ENCODE data around the gene SPATS2. TPM values are rescaled to one million over a fixed set of nuclear protein-coding genes. Genes with fewer than 3 reads are reported as not detected.

SPATS2 gene
- total RNA-seq, 1 donor from 2014 or later: 46.3 TPM

- Mint-ChIP-seq H3K36me3 (ENCODE audit: low read depth, unreplicated experiment) (peaks cover 2% of the 10 kb centered on the region), H3K27me3 (ENCODE audit: low read depth, unreplicated experiment) (no peaks in the 10 kb centered on the region), H3K4me1 (ENCODE audit: low read depth, unreplicated experiment) (peaks cover 29% of the 10 kb centered on the region), H3K27ac (ENCODE audit: unreplicated experiment) (peak overlapping the region; percentile 60), H3K9me3 (ENCODE audit: unreplicated experiment) (no peaks in the 10 kb centered on the region), H3K4me3 (ENCODE audit: unreplicated experiment) (no peak overlapping the region)
- DNase-seq (ENCODE audit: low read depth): peak; percentile 47
- no peaks in the 10 kb centered on the region for H3K27me3 ChIP-seq (ENCODE audit: insufficient read depth, low read length)
- no peak overlapping the region for H2AFZ ChIP-seq (ENCODE audit: low read depth, low read length)
- H3K27ac ChIP-seq (ENCODE audit: low read depth, low read length): no peak overlapping the region
- no peak for TF ChIP-seq EZH2 (IDR thresholded peaks at IDR 0.05; ENCODE audit: insufficient read depth, low read length)
- TF ChIP-seq, protein P1, sequence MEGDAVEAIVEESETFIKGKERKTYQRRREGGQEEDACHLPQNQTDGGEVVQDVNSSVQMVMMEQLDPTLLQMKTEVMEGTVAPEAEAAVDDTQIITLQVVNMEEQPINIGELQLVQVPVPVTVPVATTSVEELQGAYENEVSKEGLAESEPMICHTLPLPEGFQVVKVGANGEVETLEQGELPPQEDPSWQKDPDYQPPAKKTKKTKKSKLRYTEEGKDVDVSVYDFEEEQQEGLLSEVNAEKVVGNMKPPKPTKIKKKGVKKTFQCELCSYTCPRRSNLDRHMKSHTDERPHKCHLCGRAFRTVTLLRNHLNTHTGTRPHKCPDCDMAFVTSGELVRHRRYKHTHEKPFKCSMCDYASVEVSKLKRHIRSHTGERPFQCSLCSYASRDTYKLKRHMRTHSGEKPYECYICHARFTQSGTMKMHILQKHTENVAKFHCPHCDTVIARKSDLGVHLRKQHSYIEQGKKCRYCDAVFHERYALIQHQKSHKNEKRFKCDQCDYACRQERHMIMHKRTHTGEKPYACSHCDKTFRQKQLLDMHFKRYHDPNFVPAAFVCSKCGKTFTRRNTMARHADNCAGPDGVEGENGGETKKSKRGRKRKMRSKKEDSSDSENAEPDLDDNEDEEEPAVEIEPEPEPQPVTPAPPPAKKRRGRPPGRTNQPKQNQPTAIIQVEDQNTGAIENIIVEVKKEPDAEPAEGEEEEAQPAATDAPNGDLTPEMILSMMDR (IDR thresholded peaks at IDR 0.05; ENCODE audit: insufficient read depth, low read depth, low read length): no peak
- peaks cover 23% of the 10 kb centered on the region for H4K20me1 ChIP-seq (ENCODE audit: insufficient read depth, low read length)
- H3K79me2 ChIP-seq (ENCODE audit: insufficient read depth, low read length): peaks cover 25% of the 10 kb centered on the region
- FAIRE-seq: no peak
- H3K36me3 ChIP-seq (ENCODE audit: insufficient read depth, low read length): no peaks in the 10 kb centered on the region
- peaks cover 29% of the 10 kb centered on the region for H3K4me1 ChIP-seq (ENCODE audit: insufficient read depth, low read length)
- no peak overlapping the region for H3K9ac ChIP-seq (ENCODE audit: low read length)
- H3K9me3 ChIP-seq (ENCODE audit: insufficient read depth, low read depth, low read length): no peaks in the 10 kb centered on the region
- peak overlapping the region; percentile 16 for H3K4me2 ChIP-seq (ENCODE audit: low read length)
- H3K4me3 ChIP-seq (ENCODE audit: insufficient read depth, low read depth, low read length): no peak overlapping the region
Measured at GRCh38 chr12:49483619-49484018, 116.4 kb downstream of the SPATS2 start.

DNA sequence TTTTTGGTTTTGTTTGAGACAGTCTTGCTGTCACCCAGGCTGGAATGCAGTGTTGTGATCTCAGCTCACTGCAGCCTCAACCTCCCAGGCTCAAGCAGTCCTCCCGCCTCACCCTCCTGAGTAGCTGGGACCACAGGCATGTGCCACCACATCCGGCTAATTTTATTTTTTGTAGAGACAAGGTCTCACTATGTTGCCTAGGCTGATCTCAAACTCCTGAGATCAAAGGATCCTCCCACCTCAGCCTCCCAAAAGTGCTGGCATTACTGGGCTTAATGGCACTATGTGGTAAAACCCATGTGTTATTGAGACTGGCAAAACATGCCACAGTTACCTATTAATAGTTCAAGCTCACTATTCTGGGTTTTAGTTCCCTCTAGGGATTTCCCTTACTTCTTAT lies 120.3 kb downstream of the SPATS2 start:
- Mint-ChIP-seq H3K4me1 (ENCODE audit: low read depth, unreplicated experiment) (peaks cover 42% of the 10 kb centered on the region), H3K27me3 (ENCODE audit: low read depth, unreplicated experiment) (no peaks in the 10 kb centered on the region), H3K36me3 (ENCODE audit: low read depth, unreplicated experiment) (peaks cover 2% of the 10 kb centered on the region), H3K9me3 (ENCODE audit: unreplicated experiment) (no peaks in the 10 kb centered on the region), H3K4me3 (ENCODE audit: unreplicated experiment) (no peak overlapping the region), H3K27ac (ENCODE audit: unreplicated experiment) (peak overlapping the region; percentile 45)
- no peaks in the 10 kb centered on the region for H3K9me3 ChIP-seq (ENCODE audit: insufficient read depth, low read depth, low read length)
- H3K4me3 ChIP-seq (ENCODE audit: insufficient read depth, low read depth, low read length): no peak overlapping the region
- peaks cover 52% of the 10 kb centered on the region for H3K4me1 ChIP-seq (ENCODE audit: insufficient read depth, low read length)
- H3K79me2 ChIP-seq (ENCODE audit: insufficient read depth, low read length): peaks cover 2% of the 10 kb centered on the region
- peak overlapping the region; percentile 17 for H3K27ac ChIP-seq (ENCODE audit: low read depth, low read length)
- H3K27me3 ChIP-seq (ENCODE audit: insufficient read depth, low read length): no peaks in the 10 kb centered on the region
- TF ChIP-seq EZH2 (IDR thresholded peaks at IDR 0.05; ENCODE audit: insufficient read depth, low read length): no peak
- TF ChIP-seq, protein P1 (IDR thresholded peaks at IDR 0.05; ENCODE audit: insufficient read depth, low read depth, low read length): no peak
- no peaks in the 10 kb centered on the region for H4K20me1 ChIP-seq (ENCODE audit: insufficient read depth, low read length)
- H3K9ac ChIP-seq (ENCODE audit: low read length): no peak overlapping the region
- no peak overlapping the region for H2AFZ ChIP-seq (ENCODE audit: low read depth, low read length)
- H3K4me2 ChIP-seq (ENCODE audit: low read length): peak overlapping the region; percentile 31
- peaks cover 1% of the 10 kb centered on the region for H3K36me3 ChIP-seq (ENCODE audit: insufficient read depth, low read length)
- peak; percentile 36 for DNase-seq (ENCODE audit: low read depth)
- FAIRE-seq: no peak

- H2AFZ ChIP-seq (ENCODE audit: low read depth, low read length): no peak overlapping the region
- H3K4me3 ChIP-seq (ENCODE audit: insufficient read depth, low read depth, low read length): no peak overlapping the region
- no peaks in the 10 kb centered on the region for H4K20me1 ChIP-seq (ENCODE audit: insufficient read depth, low read length)
- Mint-ChIP-seq H3K9me3 (ENCODE audit: unreplicated experiment) (no peaks in the 10 kb centered on the region), H3K4me1 (ENCODE audit: low read depth, unreplicated experiment) (peaks cover 27% of the 10 kb centered on the region), H3K4me3 (ENCODE audit: unreplicated experiment) (no peak overlapping the region), H3K36me3 (ENCODE audit: low read depth, unreplicated experiment) (peaks cover 2% of the 10 kb centered on the region), H3K27me3 (ENCODE audit: low read depth, unreplicated experiment) (no peaks in the 10 kb centered on the region), H3K27ac (ENCODE audit: unreplicated experiment) (no peak overlapping the region)
- H3K9ac ChIP-seq (ENCODE audit: low read length): peak overlapping the region; percentile 18
- H3K4me2 ChIP-seq (ENCODE audit: low read length): peak overlapping the region; percentile 55
- peak overlapping the region; percentile 80 for H3K27ac ChIP-seq (ENCODE audit: low read depth, low read length)
- no peak for TF ChIP-seq EZH2 (IDR thresholded peaks at IDR 0.05; ENCODE audit: insufficient read depth, low read length)
- TF ChIP-seq, protein P1 (IDR thresholded peaks at IDR 0.05; ENCODE audit: insufficient read depth, low read depth, low read length): no peak
- no peak for DNase-seq (ENCODE audit: low read depth)
- peaks cover 2% of the 10 kb centered on the region for H3K36me3 ChIP-seq (ENCODE audit: insufficient read depth, low read length)
- H3K79me2 ChIP-seq (ENCODE audit: insufficient read depth, low read length): peaks cover 2% of the 10 kb centered on the region
- H3K9me3 ChIP-seq (ENCODE audit: insufficient read depth, low read depth, low read length): no peaks in the 10 kb centered on the region
- no peaks in the 10 kb centered on the region for H3K27me3 ChIP-seq (ENCODE audit: insufficient read depth, low read length)
- H3K4me1 ChIP-seq (ENCODE audit: insufficient read depth, low read length): peaks cover 39% of the 10 kb centered on the region
- FAIRE-seq: no peak
Measured at GRCh38 chr12:49489154-49489553, 121.9 kb downstream of the SPATS2 start.
